ENCODE results near the gene SNCAIP. TPM values are rescaled to one million over a fixed set of nuclear protein-coding genes. Genes with fewer than 3 reads are reported as not detected.
"Not testable (repeated sequence)": the region's sequence is repeated elsewhere in the genome, so short reads cannot be mapped to it uniquely, and the experiment has no call there.

Gene SNCAIP
- total RNA-seq, 1 experiment from 2014 or later, result 3.0 TPM

GRCh38 chr5:122377026-122377425 lies 65.0 kb downstream of the SNCAIP start:
- no peak overlapping the region for H4K8ac ChIP-seq (replicated peaks; ENCODE audit: insufficient read length, low read depth, low read length)
- no peak overlapping the region for H3K56ac ChIP-seq (ENCODE audit: insufficient read length, low read depth, low read length)
- no peak overlapping the region for H2AK5ac ChIP-seq (ENCODE audit: insufficient read length, low read length)
- no peak overlapping the region for H4K5ac ChIP-seq (ENCODE audit: insufficient read length, low read depth, low read length)
- DNase-seq, result no peak
- H2BK20ac ChIP-seq (ENCODE audit: low read depth, low read length, poor library complexity, severe bottlenecking), result no peak overlapping the region
- no peak overlapping the region for H3K4me2 ChIP-seq (ENCODE audit: insufficient read depth, insufficient read length, low read length)
- no peaks in the 10 kb centered on the region for H3K27me3 Mint-ChIP-seq (ENCODE audit: low read depth)
- H3K79me2 ChIP-seq (ENCODE audit: insufficient read depth, low read length), result no peaks in the 10 kb centered on the region
- no peak overlapping the region for H2BK15ac ChIP-seq (ENCODE audit: low read depth, low read length)
- WGBS (ENCODE audit: extremely low coverage, insufficient read length, low lambda C conversion rate), result no CpG with 5 or more reads among the region's 1 CpG
- no peak overlapping the region for H2AFZ ChIP-seq (ENCODE audit: low read length)
- H3K23me2 ChIP-seq (ENCODE audit: insufficient read length, low read depth, low read length, poor library complexity, severe bottlenecking), result no peaks in the 10 kb centered on the region
- no peak overlapping the region for H3K23ac ChIP-seq (ENCODE audit: insufficient read length, low read depth, low read length)
- TF ChIP-seq CTCF (conservative IDR thresholded peaks at IDR 0.05), result no peak
- no peaks in the 10 kb centered on the region for H3K79me1 ChIP-seq (ENCODE audit: insufficient read depth, low read depth, low read length, poor library complexity, severe bottlenecking)
- no peak overlapping the region for H3K4ac ChIP-seq (ENCODE audit: low read depth, low read length)
- no peak overlapping the region for H3K4me3 Mint-ChIP-seq
- no peak overlapping the region for H3T11ph ChIP-seq (ENCODE audit: low read length)
- no peak overlapping the region for H2BK5ac ChIP-seq (ENCODE audit: insufficient read length, low read length)
- peaks cover 4 to 8% of the 10 kb centered on the region in 2 experiments; a peak in 4 of 5 replicates for H3K9me3 Mint-ChIP-seq
- no peaks in the 10 kb centered on the region for H3K9me3 ChIP-seq (ENCODE audit: control insufficient read depth, low read depth, low read length)
- no peak overlapping the region for H3K18ac ChIP-seq (ENCODE audit: insufficient read length, low read depth, low read length)
- no peak overlapping the region for H3K27ac ChIP-seq (ENCODE audit: insufficient read length, low read depth, low read length)
- H2BK12ac ChIP-seq (ENCODE audit: insufficient read length, low read depth, low read length), result no peak overlapping the region
- no peak overlapping the region for H4K91ac ChIP-seq (ENCODE audit: insufficient read length, low read depth, low read length)
- no peak overlapping the region for H3K27ac Mint-ChIP-seq
- no peaks in the 10 kb centered on the region; a peak in 1 of 4 replicates for H3K4me1 Mint-ChIP-seq
- no peak overlapping the region for H3K14ac ChIP-seq (ENCODE audit: insufficient read depth, low read length)
- H2BK120ac ChIP-seq (ENCODE audit: low read depth, low read length, poor library complexity, severe bottlenecking), result no peak overlapping the region
- H3K9ac ChIP-seq (ENCODE audit: extremely low read depth, insufficient read length, low read length), result no peak overlapping the region
- H3K27me3 ChIP-seq (ENCODE audit: insufficient read depth, low read length), result no peaks in the 10 kb centered on the region
- peaks cover 2 to 8% (median 3%) of the 10 kb centered on the region in 3 experiments; a peak in 4 of 7 replicates for H3K36me3 Mint-ChIP-seq (ENCODE audit: insufficient read depth in 1 of 3, low read depth in 3 of 3)
- H3K4me1 ChIP-seq (ENCODE audit: insufficient read depth, low read length), result no peaks in the 10 kb centered on the region
- no peaks in the 10 kb centered on the region for H4K20me1 ChIP-seq (ENCODE audit: control insufficient read depth, insufficient read depth, insufficient read length)

- peak overlapping the region; percentile 33 to 58; a peak in 2 of 5 replicates for H3K4me3 Mint-ChIP-seq
- H4K91ac ChIP-seq (ENCODE audit: insufficient read length, low read depth, low read length), result not testable (repeated sequence)
Measured at GRCh38 chr5:122382938-122383337, 70.9 kb downstream of the SNCAIP start.

More at GRCh38 chr5:122382938-122383337, 70.9 kb downstream of the SNCAIP start:
- Mint-ChIP-seq H3K4me1 (peaks cover 10 to 22% of the 10 kb centered on the region in 2 experiments), H3K36me3 (ENCODE audit: insufficient read depth in 1 of 3, low read depth in 3 of 3) (peaks cover 1 to 17% (median 2%) of the 10 kb centered on the region in 3 experiments; a peak in 5 of 7 replicates), H3K27ac (peak overlapping the region in 1 of 3 experiments; percentile 98; a peak in 1 of 7 replicates)
- H2AFZ ChIP-seq (ENCODE audit: low read length); H3K9ac ChIP-seq (ENCODE audit: extremely low read depth, insufficient read length, low read length); H2BK20ac ChIP-seq (ENCODE audit: low read depth, low read length, poor library complexity, severe bottlenecking); H3K4me1 ChIP-seq (ENCODE audit: insufficient read depth, low read length); H2BK5ac ChIP-seq (ENCODE audit: insufficient read length, low read length); H2BK120ac ChIP-seq (ENCODE audit: low read depth, low read length, poor library complexity, severe bottlenecking); H2AK5ac ChIP-seq (ENCODE audit: insufficient read length, low read length); H3K23ac ChIP-seq (ENCODE audit: insufficient read length, low read depth, low read length); H2BK12ac ChIP-seq (ENCODE audit: insufficient read length, low read depth, low read length); H3K18ac ChIP-seq (ENCODE audit: insufficient read length, low read depth, low read length); H3K9me3 Mint-ChIP-seq; H2BK15ac ChIP-seq (ENCODE audit: low read depth, low read length); DNase-seq; H4K8ac ChIP-seq (replicated peaks; ENCODE audit: insufficient read length, low read depth, low read length); H3K4me2 ChIP-seq (ENCODE audit: insufficient read depth, insufficient read length, low read length); H3K27ac ChIP-seq (ENCODE audit: insufficient read length, low read depth, low read length); H4K5ac ChIP-seq (ENCODE audit: insufficient read length, low read depth, low read length); H3K23me2 ChIP-seq (ENCODE audit: insufficient read length, low read depth, low read length, poor library complexity, severe bottlenecking); H3K4ac ChIP-seq (ENCODE audit: low read depth, low read length); H3K27me3 ChIP-seq (ENCODE audit: insufficient read depth, low read length); H3K79me1 ChIP-seq (ENCODE audit: insufficient read depth, low read depth, low read length, poor library complexity, severe bottlenecking); H4K20me1 ChIP-seq (ENCODE audit: control insufficient read depth, insufficient read depth, insufficient read length); H3K9me3 ChIP-seq (ENCODE audit: control insufficient read depth, low read depth, low read length); H3T11ph ChIP-seq (ENCODE audit: low read length); H3K56ac ChIP-seq (ENCODE audit: insufficient read length, low read depth, low read length); H3K79me2 ChIP-seq (ENCODE audit: insufficient read depth, low read length); H3K27me3 Mint-ChIP-seq (ENCODE audit: low read depth); H3K14ac ChIP-seq (ENCODE audit: insufficient read depth, low read length): not testable (repeated sequence)
- WGBS (ENCODE audit: extremely low coverage, insufficient read length, low lambda C conversion rate), result no CpG with 5 or more reads among the region's 16 CpGs
